Activated T-helper 17 cell treated with anti-CD3 and anti-CD28 coated beads, Interleukin-2, amount 50 U/mL, for 72 hours (primary cell): ENCODE measurements around the gene TSEN54. TPM values are rescaled to one million over a fixed set of nuclear protein-coding genes. Genes with fewer than 3 reads are reported as not detected.

Experiments
- ATAC-seq: fragments of 150-1000 bp; cut with Tn5 transposase; replicated peaks from 2 replicates; pipeline ENCODE4 v1.10.0; 2021; ENCODE audit warnings: mild to moderate bottlenecking, moderate library complexity
- H3K27ac Mint-ChIP-seq: one replicate; pipeline ENCODE4 v1.8.0; 2022; ENCODE audit warnings: mixed read lengths
- H3K27me3 Mint-ChIP-seq: one replicate; pipeline ENCODE4 v1.8.0; 2022; ENCODE audit warnings: mixed read lengths
- H3K36me3 Mint-ChIP-seq: one replicate; pipeline ENCODE4 v1.8.0; 2022; ENCODE audit warnings: low read depth, mild to moderate bottlenecking, mixed read lengths
- H3K4me1 Mint-ChIP-seq: one replicate; pipeline ENCODE4 v1.8.0; 2022; ENCODE audit warnings: mixed read lengths
- H3K4me3 Mint-ChIP-seq: one replicate; pipeline ENCODE4 v1.8.0; 2022; ENCODE audit warnings: mild to moderate bottlenecking, mixed read lengths
- H3K9me3 Mint-ChIP-seq: one replicate; pipeline ENCODE4 v1.8.0; 2022; ENCODE audit warnings: mixed read lengths
- total RNA-seq, 2 donors: library from RNA; stranded (reverse); gene quantifications; one replicate each; pipeline ENCODE4 v1.2.3, GENCODE V29; 2022

The TSEN54 gene
- total RNA-seq, 2 donors from 2014 or later: 25.3 to 46.4 TPM

- Mint-ChIP-seq H3K4me1 (peaks cover 6% of the 10 kb centered on the region), H3K4me3 (no peak overlapping the region), H3K27me3 (no peaks in the 10 kb centered on the region), H3K36me3 (no peaks in the 10 kb centered on the region), H3K27ac (peak overlapping the region; percentile 66), H3K9me3 (no peaks in the 10 kb centered on the region)
- ATAC-seq: no peak
These were observed 34.9 kb upstream of the TSEN54 start for GRCh38 chr17:75481194-75482068.

DNA sequence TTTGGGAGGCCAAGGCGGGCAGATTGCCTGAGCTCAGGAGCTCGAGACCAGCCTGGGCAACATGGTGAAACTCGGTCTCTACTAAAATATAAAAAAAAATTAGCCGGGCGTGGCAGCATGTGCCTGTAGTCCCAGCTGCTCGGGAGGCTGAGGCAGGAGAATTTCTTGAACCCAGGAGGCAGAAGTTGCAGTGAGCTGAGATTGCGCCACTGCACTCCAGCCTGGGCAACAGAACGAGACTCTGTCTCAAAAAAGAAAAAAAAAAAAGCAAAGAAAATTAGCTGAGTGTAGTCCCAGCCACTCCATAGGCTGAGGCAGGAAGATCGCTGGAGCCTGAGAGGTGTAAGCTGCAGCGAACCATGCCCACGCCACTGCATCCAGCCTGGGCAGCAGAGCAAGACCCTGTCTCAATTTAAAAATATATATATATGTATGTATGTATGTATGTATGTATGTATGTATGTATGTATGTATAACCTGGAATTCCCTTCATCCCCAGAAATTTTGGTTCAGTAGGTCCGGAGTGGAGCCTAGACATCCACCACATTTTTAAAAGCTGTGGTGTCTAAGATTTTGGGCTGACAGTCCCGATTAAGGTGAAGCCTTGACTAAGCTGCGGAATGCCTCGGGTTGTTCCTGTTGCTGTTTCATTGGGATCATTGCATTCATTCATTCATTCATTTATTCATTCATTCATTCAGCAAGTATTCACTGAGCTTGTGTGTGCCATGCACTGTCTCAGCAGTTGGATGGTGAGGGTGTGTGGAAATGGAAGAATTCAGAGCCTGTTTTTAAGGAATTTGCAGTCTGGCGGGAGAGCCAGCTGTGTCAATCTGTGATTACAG lies 34.0 kb upstream of the TSEN54 start:
- no peaks in the 10 kb centered on the region for H3K27me3 Mint-ChIP-seq
- H3K27ac Mint-ChIP-seq: peak overlapping the region; percentile 31
- peaks cover 7% of the 10 kb centered on the region for H3K4me1 Mint-ChIP-seq
- no peaks in the 10 kb centered on the region for H3K36me3 Mint-ChIP-seq
- H3K4me3 Mint-ChIP-seq: no peak overlapping the region
- no peaks in the 10 kb centered on the region for H3K9me3 Mint-ChIP-seq
- ATAC-seq: no peak

GRCh38 chr17:75485688-75486087 lies 30.6 kb upstream of the TSEN54 start:
- H3K36me3 Mint-ChIP-seq: no peaks in the 10 kb centered on the region
- peaks cover 12% of the 10 kb centered on the region for H3K4me1 Mint-ChIP-seq
- H3K9me3 Mint-ChIP-seq: no peaks in the 10 kb centered on the region
- ATAC-seq: no peak
- H3K27ac Mint-ChIP-seq: no peak overlapping the region
- no peaks in the 10 kb centered on the region for H3K27me3 Mint-ChIP-seq
- no peak overlapping the region for H3K4me3 Mint-ChIP-seq

DNA sequence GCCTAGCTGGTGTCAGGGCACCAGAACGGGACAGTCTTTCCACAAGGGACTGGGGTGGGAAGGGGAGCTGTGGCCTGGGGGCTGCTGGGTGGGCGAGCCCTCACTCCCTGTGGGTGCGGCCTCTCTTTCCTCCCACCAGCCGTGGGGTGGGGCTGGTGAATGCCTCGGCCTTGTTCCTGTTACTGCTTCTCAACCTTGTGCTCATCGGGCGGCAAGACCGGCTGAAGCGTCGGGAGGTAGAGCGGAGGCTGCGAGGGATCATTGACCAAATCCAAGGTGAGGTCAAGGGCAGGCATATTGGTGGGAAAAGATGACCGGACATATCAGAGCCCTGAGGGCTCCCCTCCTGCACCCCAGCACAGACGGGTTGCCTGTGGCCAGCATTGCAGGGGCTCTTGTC lies 30.2 kb upstream of the TSEN54 start:
- ATAC-seq: no peak
- Mint-ChIP-seq H3K9me3 (no peaks in the 10 kb centered on the region), H3K27ac (peak overlapping the region; percentile 97), H3K27me3 (no peaks in the 10 kb centered on the region), H3K36me3 (no peaks in the 10 kb centered on the region), H3K4me1 (peaks cover 12% of the 10 kb centered on the region), H3K4me3 (no peak overlapping the region)

- ATAC-seq: peak; percentile 16
- no peaks in the 10 kb centered on the region for H3K36me3 Mint-ChIP-seq
- H3K27me3 Mint-ChIP-seq: no peaks in the 10 kb centered on the region
- H3K9me3 Mint-ChIP-seq: no peaks in the 10 kb centered on the region
- H3K27ac Mint-ChIP-seq: peak overlapping the region; percentile 97
- H3K4me1 Mint-ChIP-seq: peaks cover 12% of the 10 kb centered on the region
- peak overlapping the region; percentile 76 for H3K4me3 Mint-ChIP-seq
These were observed 29.4 kb upstream of the TSEN54 start for GRCh38 chr17:75486951-75487350.

- peak; percentile 80 for ATAC-seq
- Mint-ChIP-seq H3K27me3 (no peaks in the 10 kb centered on the region), H3K36me3 (peaks cover 1% of the 10 kb centered on the region)
These were observed 28.8 kb upstream of the TSEN54 start for GRCh38 chr17:75487351-75488070.

DNA sequence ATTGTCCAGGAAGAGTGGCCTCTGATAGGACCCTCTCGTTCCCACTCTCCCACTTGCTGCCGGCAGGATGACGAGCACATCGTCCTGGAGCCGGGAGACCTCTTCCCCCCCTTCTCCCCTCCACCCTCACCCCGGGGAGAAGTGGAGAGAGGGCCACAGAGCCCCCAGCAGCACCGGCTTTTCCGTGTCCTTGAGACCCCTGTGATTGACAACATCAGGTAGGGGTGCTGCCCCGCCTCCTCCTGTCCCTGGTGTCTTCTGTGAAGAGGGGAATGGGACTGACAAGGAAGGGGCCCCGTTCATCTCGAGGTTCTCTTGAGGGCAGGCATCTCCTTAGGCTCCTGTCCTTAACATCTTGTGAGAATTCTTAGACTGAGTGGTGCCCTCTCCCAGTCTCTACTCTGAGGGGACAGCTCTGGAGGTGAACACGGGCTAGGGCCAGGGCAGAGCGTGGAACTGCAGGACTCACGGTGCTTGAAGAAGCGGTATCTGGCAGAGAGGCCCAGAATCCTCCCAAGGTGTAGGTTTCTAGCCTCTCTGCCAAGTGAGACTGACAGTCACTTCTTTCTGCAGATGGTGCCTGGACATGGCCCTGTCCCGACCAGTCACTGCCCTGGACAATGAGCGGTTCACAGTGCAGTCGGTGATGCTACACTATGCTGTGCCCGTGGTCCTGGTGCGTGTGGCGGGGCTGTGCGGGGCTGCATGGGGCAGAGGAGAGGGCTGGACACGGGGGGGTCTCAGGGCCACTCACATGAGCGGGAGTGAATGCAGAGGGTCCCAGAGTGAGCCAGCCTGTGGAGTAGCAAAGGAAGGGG lies 27.4 kb upstream of the TSEN54 start:
- peaks cover 12% of the 10 kb centered on the region for H3K4me1 Mint-ChIP-seq
- H3K27ac Mint-ChIP-seq: peak overlapping the region; percentile 97
- ATAC-seq: no peak
- peak overlapping the region; percentile 76 for H3K4me3 Mint-ChIP-seq
- H3K36me3 Mint-ChIP-seq: peaks cover 10% of the 10 kb centered on the region
- no peaks in the 10 kb centered on the region for H3K27me3 Mint-ChIP-seq
- H3K9me3 Mint-ChIP-seq: no peaks in the 10 kb centered on the region

More at GRCh38 chr17:75487351-75488070, 28.8 kb upstream of the TSEN54 start:
- peaks cover 12% of the 10 kb centered on the region for H3K4me1 Mint-ChIP-seq
- H3K27ac Mint-ChIP-seq: peak overlapping the region; percentile 97
- no peaks in the 10 kb centered on the region for H3K9me3 Mint-ChIP-seq
- H3K4me3 Mint-ChIP-seq: peak overlapping the region; percentile 76

DNA sequence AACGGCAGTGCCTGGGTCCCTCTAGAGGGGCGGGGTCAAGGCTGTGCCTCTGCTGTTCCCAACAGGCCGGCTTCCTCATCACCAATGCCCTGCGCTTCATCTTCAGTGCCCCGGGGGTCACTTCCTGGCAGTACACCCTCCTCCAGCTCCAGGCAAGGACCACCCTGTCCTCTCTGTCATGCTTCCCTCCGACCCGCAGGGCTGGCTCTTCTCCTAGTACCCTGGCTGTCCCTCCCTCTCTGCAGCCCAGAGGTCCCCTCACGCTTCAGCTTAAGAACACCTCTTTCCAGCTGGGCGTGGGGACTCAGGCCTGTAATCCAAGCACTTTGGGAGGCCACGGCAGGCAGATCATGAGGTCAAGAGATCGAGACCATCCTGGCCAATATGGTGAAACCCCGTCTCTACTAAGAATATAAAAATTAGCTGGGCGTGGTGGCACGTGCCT lies 26.8 kb upstream of the TSEN54 start:
- H3K4me1 Mint-ChIP-seq: peaks cover 12% of the 10 kb centered on the region
- ATAC-seq: no peak
- no peak overlapping the region for H3K27ac Mint-ChIP-seq
- H3K9me3 Mint-ChIP-seq: no peaks in the 10 kb centered on the region
- no peaks in the 10 kb centered on the region for H3K27me3 Mint-ChIP-seq
- no peak overlapping the region for H3K4me3 Mint-ChIP-seq
- peaks cover 10% of the 10 kb centered on the region for H3K36me3 Mint-ChIP-seq

DNA sequence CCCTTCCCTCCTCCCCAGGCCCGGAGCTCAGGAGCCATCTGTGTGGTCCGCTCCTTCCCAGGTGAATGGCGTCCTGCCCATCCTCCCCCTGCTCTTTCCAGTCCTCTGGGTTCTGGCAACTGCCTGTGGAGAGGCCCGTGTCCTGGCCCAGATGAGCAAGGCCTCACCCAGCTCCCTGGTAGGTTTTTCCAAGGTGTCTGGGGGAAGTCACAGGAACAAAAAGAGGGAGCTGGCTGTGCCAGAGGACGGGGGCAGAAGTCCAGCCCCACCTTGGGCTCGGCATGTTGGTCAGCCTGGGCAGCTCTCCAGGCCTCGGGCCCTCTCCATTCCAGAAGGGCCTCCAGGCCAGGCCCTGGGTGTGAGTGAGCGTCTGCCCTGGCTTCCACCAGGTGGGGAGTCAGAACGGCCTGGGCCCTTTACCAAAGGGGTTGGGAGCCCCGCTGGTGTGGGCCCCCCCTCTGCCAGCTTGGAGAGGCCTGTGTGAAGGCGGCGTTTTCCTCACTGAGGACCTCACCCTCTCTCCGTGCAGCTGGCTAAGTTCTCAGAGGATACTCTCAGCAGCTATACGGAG lies 26.1 kb upstream of the TSEN54 start:
- Mint-ChIP-seq H3K27ac (no peak overlapping the region), H3K9me3 (no peaks in the 10 kb centered on the region), H3K27me3 (no peaks in the 10 kb centered on the region), H3K4me1 (peaks cover 12% of the 10 kb centered on the region), H3K36me3 (peaks cover 10% of the 10 kb centered on the region), H3K4me3 (no peak overlapping the region)
- no peak for ATAC-seq

DNA sequence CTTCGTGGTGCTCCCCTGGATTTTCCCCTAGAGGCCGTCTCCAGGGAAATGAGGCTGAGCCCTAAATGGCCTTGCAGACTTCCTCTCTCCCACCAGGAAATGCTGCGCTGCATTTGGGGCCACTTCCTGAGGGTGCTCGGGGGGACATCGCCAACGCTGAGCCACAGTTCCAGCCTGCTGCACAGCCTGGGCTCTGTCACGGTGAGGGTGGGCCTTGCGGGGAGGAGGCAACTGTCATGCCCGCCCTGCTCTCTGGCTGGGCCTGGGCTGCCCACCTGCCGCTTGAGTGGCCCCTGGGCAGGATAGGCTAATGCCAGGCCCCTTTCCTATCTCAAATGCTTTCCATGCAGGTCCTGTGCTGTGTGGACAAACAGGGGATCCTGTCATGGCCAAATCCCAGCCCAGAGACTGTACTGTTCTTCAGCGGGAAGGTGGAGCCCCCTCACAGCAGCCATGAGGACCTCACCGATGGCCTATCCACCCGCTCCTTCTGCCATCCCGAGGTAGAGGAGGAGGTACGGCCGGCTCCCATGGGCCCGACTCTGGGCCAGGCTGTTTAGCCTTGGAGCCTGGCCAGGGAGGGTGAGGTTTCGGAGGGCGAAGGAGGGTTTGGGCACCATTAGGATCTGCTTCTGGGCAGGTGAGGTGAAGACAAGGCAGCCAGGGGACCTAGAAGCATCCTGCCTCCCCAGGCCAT lies 25.2 kb upstream of the TSEN54 start:
- no peak for ATAC-seq
- H3K27ac Mint-ChIP-seq: no peak overlapping the region

DNA sequence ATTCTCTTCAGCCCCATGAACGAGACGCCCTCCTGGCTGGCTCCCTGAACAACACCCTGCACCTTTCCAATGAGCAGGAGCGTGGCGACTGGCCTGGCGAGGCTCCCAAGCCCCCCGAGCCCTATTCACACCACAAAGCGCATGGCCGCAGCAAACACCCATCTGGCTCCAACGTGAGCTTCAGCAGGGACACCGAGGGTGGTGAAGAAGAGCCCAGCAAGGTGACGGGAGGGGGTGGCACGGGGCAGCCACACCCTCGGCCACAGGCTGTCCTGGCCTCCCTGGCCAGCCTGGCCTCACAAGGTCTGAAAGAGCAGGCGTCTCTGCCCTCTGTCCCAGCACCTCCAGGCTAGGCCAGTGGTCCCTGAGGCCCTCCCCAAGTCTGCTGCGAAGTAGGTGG lies 24.6 kb upstream of the TSEN54 start:
- no peak for ATAC-seq
- Mint-ChIP-seq H3K4me1 (peaks cover 9% of the 10 kb centered on the region), H3K36me3 (peaks cover 15% of the 10 kb centered on the region), H3K4me3 (no peak overlapping the region), H3K9me3 (no peaks in the 10 kb centered on the region), H3K27me3 (no peaks in the 10 kb centered on the region), H3K27ac (no peak overlapping the region)

More for the DNA sequence above, 25.2 kb upstream of the TSEN54 start:
- Mint-ChIP-seq H3K36me3 (peaks cover 15% of the 10 kb centered on the region), H3K27me3 (no peaks in the 10 kb centered on the region), H3K9me3 (no peaks in the 10 kb centered on the region), H3K4me3 (no peak overlapping the region), H3K4me1 (peaks cover 12% of the 10 kb centered on the region)

DNA sequence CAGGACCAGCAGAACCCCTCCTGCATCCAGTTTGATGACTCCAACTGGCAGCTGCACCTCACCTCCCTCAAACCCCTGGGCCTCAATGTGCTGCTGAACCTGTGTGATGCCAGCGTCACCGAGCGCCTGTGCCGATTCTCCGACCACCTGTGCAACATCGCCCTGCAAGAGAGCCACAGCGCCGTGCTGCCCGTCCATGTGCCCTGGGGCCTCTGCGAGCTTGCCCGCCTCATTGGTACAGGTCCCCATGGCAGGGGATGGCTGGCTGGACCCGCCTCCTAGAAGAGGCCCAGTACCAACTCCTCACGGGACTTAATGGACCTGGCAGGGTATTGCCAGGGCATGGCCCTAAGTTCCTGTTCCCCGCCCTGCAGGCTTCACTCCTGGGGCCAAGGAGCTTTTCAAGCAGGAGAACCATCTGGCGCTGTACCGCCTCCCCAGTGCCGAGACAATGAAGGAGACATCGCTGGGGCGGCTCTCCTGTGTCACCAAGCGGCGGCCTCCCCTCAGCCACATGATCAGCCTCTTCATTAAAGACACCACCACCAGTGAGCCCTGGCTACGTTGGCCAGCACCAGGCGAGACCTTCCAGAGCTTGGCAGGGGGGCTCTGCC lies 23.7 kb upstream of the TSEN54 start:
- Mint-ChIP-seq H3K4me3 (no peak overlapping the region), H3K9me3 (no peaks in the 10 kb centered on the region), H3K4me1 (peaks cover 2% of the 10 kb centered on the region), H3K36me3 (peaks cover 19% of the 10 kb centered on the region), H3K27ac (no peak overlapping the region), H3K27me3 (no peaks in the 10 kb centered on the region)
- no peak for ATAC-seq
